GM12873 (cell line): Measurements from ENCODE around the gene ANKRD60.

Experiments
- CTCF ChIP-seq: IDR thresholded peaks from 2 replicates; pipeline ENCODE4 v1.5.1; 2012; ENCODE audit warnings: low read depth, mild to moderate bottlenecking, moderate library complexity, low read length, control low read depth; ENCODE audit not compliant: insufficient read depth; ENCODE audit errors: missing control alignments

Gene ANKRD60

GRCh38 chr20:58198901-58199355 is 29.5 kb downstream of the ANKRD60 start:
- no peak for TF ChIP-seq CTCF

DNA sequence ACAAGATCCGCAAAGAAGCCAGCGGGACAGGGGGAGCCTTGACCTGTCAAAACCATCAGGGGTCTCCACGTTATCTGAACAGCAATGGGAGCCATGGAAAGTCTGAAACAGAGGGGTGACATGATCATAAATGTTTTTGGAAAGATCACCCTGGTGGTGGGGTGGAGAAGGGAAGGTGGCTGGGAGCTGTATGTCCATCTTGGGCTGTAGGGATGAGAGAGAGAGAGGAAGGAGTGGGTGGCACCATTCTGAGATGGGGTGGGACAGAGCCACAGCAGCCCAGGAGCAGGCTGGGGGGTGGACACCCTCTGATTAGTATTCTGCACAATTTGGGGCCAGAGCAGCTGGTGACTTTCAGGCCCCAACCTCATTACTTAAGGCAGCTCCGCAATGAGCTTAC is 30.1 kb downstream of the ANKRD60 start:
- no peak for TF ChIP-seq CTCF

DNA sequence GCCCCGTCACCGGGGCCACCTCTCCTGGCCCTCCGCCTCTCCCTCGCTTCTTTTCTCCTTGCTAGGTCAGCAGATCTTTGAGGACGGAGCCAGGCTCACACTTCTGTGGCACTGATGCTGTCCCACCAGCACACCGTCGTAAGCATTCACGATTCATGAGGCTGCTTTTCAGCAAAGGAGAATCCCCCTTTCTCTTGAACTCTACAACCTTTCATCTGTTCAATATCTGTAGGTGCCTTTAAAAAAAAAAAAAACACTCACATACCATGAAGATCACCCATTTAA is 31.3 kb downstream of the ANKRD60 start:
- no peak for TF ChIP-seq CTCF

DNA sequence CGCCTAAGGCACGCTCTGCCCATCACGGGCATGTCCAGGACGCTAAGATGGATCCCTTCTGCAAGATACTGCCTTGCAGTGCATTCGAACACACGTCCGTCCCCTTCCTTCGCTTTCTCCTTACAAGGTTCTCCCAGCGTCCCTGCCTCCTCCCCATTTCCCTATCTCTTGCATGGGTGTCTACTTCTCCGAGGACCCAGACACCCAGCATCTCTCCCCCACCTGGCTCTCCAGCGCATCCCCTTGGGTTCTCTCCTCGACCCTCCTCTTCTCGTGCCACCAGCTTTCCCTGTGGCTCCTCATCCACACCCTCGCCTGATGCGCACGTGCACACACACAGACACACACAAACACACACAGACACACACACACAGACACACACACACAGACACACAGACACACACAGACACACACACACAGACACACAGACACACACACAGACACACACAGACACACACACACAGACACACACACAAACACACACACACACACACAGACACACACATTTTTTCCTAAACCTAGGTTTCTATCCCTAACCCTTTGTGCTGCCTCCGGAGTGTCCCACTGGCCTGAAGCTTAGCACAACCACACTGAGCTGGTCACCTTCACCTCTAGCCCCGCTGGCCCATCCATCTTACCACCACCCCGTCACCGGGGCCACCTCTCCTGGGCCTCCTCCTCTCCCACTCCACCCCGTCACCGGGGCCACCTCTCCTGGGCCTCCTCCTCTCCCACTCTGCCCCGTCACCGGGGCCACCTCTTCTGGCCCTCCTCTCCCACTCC is 31.9 kb downstream of the ANKRD60 start:
- TF ChIP-seq CTCF: no peak

GRCh38 chr20:58195047-58195446 is 33.4 kb downstream of the ANKRD60 start:
- TF ChIP-seq CTCF: no peak

DNA sequence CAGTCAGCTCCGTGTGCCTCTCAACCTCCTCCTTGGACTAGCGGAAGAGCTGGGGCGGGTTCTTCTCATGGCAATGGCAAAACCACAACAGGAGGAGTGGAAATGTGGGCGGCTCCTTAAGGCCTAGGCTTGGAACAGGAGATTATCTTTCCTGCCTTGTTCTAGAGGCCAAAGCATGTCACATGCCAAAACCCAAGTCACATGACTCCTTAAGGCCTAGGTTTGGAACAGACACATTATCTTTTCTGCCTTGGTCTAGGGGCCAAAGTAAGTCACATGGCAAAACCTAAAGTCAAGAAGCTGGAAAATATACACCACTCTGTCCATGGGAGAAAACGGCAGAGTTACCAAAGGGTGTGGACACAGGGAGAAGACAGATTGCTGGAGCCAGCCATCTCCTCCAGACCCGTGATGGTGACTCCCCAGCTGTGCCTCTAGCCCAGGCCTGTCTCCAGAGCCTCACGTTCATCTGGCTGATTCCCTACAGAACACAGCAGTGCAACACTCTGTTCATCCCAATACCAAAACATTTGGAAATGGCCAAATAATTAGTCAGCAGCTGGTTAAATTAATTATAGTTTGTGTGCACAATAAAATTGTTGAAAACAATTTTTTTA is 34.2 kb downstream of the ANKRD60 start:
- TF ChIP-seq CTCF: no peak

GRCh38 chr20:58192567-58192966 is 35.9 kb downstream of the ANKRD60 start:
- TF ChIP-seq CTCF: peak; percentile 93
